Heart left ventricle (tissue), 13 donors: ENCODE measurements around the gene THADA.

Source experiments
- CTCF ChIP-seq, 12 donors: fragments of 200-600 bp; sonication (generic) in 4 of 12; IDR thresholded peaks; one replicate each; pipeline versions ENCODE4 v1.5.0 to v1.8.0; 2018 to 2022; ENCODE audit warnings: antibody characterized with exemption in 12 of 12, mild to moderate bottlenecking in 5 of 12
- POLR2A ChIP-seq, 2 donors: fragments of 450-650 bp; IDR thresholded peaks; one replicate each; pipeline ENCODE4 v1.6.1; 2017; ENCODE audit warnings: antibody characterized with exemption in 2 of 2, mild to moderate bottlenecking in 2 of 2, moderate library complexity in 2 of 2
- donor health status: ischemic (EF 13 %, LVEDD 7.1; RV severe dilation, severe dysfunction).
- donor health status: DM: no; HTN: yes; CAD: no.
- donor health status: DM: no; HTN: no; CAD: no.
- donor health status: ischemic (EF 25% LVEDD 6.9; RV normal size, moderate dysfunction).
- donor health status: ischemic (EF 25% LVEDD 5.7; RV mildly dilated, moderate dysfunction).
- donor health status: ischemic (EF 35%, LVEDD 5.7; RV mildly dilated, moderate dysfunction).
- donor health status: nonischemic (EF 11% LVEDD 7.7; RV severe dilation, severe dysfunction).
- donor health status: DM: yes; HTN: yes; CAD: no.
- donor health status: PGD.
- donor health status: ischemic (EF 29% LVEDD 5.4; RV normal size, mild dysfunction).
- donor health status: nonischemic (EF 23%, LVEDD 6.1; RV moderate dilation, normal function).

DNA sequence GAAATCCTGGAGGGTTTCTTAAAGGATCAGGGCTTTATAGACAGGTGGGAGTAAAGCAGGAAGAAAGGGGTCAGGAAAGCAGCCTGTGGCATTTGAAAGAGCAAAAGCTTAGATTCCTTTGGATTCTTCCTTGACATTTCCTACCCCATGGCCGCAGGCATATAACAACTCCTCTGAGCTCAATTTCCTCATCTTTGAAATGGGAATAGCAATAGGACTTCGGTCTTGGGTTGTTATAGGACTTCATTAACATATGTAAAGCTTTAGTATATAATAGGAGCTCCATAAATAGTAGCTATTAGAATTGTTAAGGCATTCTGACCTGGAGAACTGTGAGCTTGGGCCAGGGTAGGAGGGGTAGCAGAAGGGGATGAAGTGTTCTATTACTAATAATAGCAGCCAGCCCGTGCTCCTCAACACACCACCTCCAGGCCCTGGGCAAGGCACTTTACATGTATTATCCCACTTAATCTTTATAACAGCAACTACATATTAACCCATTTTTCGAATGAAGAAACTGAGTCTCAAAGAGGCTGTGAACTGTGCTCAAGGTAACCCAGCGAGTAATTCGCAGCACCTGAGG lies 380.1 kb downstream of the THADA start:
- no peak for TF ChIP-seq CTCF (IDR thresholded peaks at IDR 0.05)
- TF ChIP-seq POLR2A (IDR thresholded peaks at IDR 0.05), result no peak
